Stimulated activated CD4-positive, alpha-beta T cell treated with anti-CD3 and anti-CD28 coated beads, Interleukin-4, amount 100 ng/mL, for 48 hours (primary cell): ENCODE data around the gene ATRN.
"Not testable (repeated sequence)": the region's sequence is repeated elsewhere in the genome, so short reads cannot be mapped to it uniquely, and the experiment has no call there.

Experiments used
- DNase-seq, 2 donors: peaks; one replicate each; pipeline ENCODE4 v3.0.0-alpha.2; 2020; ENCODE audit warnings: low read depth in 2 of 2

The ATRN gene

GRCh38 chr20:3470208-3470626 lies 601 bp upstream of the ATRN start:
- DNase-seq = no peak

GRCh38 chr20:3471397-3472021 lies 691 bp downstream of the ATRN start:
- DNase-seq = no peak

DNA sequence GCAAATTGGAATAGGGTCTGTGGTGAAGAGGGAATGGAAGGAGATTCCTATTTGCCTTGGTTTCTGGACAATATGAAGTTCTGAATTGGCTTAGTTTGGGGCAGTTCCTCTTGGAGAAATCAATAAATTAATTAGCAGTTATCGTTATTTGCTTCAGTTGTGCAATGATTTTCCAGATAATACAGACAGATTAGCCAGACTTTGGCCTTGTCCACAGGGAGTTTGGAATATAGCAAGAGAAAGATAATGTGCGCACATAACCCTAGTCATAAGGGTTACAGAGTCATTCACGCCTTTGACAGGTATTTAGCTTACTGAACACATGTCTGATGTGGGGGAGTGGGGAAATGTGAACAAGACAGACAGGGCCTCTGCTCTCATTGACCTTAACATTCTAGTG lies 1.3 kb downstream of the ATRN start:
- no peak for DNase-seq

- DNase-seq = no peak
Measured at GRCh38 chr20:3473324-3473723, 2.5 kb downstream of the ATRN start.

DNA sequence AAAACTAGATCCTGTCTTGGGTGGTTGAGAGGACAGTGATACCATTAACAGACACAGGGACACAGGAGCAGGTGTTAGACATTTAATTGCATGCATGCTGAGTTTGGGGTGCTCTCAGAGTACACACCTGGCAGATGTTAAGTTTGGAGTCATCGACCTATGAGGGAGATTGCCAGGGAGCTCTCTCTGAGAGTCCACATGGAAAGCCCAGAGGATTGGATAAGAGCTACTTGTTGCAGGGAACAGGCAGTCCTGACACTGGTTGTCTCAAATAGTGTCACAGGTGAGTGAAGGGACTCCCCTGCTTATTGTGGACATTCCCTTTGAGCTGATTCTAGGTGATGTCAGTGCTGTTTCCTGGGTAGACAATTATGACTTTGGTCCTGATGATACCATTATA lies 3.1 kb downstream of the ATRN start:
- no peak for DNase-seq

GRCh38 chr20:3477003-3477860 lies 6.4 kb downstream of the ATRN start:
- DNase-seq = not testable (repeated sequence)

- no peak for DNase-seq
Measured at GRCh38 chr20:3477861-3478544, 7.2 kb downstream of the ATRN start.

- no peak for DNase-seq
Measured at GRCh38 chr20:3479025-3479424, 8.2 kb downstream of the ATRN start.

DNA sequence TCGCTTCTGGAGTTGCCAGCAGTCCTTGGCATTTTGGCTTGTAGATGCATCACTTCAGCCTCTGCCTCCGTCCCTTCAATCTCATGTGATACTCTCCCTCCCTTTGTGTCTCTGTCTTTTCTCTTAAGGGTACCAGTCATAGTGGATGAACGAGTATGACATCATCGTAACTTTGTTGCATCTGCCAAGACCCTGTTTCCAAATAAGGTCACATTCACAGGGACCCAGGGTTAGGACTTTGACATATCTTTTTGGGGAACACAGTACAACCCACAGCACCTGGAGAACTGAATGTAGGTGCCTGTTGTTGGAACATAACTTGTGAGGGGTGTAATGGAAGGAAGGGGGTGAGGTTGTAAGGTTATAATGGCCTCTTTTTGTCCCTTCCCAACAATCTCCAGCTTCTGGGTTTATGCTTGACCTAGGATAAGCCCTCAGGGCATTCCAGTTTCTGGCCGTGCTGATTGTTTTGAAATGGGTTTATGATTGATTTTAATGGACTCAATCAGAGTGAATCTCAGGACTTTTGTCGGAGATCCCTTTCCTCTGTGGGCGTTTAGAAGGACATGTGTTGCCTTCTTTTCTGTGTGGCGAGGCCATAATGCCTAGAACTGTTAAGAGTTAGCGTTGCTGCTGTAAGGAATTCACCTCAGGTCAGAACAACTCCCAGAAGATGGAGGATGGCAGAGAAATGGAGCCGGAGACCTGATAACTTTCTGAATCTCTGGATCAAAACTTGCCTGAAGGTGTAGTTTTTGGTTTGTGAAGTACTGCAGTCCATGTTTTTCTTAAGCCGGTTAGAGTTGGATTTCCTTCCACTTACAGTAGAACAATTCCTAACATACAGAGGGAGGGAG lies 9.2 kb downstream of the ATRN start:
- no peak for DNase-seq

- no peak for DNase-seq
Measured at GRCh38 chr20:3483309-3483708, 12.5 kb downstream of the ATRN start.

DNA sequence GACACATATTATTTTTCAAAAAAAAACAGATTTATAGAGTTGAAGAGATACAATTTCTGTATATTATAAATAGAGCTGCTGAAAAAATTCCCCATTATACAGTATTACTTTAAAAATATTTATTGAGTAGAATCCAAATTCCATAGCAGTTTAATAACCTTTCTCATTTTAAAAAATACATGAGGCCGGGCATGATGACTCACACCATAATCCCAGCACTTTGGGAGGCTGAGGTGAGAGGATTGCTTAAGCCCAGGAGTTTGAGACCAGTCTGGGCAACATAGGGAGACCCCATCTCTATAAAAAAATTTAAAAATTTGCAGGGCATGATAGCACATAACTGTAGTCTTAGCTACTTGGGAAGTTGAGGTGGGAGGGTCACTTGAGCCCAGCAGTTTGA lies 13.0 kb downstream of the ATRN start:
- DNase-seq = no peak

DNA sequence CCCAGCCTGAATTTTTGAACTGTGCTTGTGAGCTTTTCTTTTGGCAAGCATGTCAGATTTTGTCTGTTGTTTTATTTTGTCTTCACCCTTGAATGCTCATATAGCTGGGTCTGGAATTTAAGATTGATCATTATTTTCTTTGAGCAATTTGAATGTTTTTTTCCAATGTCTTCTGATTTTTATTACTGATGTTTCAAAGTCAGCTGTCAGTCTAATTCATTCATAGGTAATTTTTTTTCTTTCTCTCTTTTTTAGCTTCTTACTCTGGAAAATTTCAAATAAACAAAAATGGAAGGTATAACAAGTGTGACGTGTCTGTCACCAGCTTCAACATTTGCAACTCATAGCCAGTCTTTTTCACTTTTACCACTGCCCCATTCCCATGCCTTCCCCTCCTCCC lies 15.1 kb downstream of the ATRN start:
- no peak for DNase-seq

GRCh38 chr20:3486850-3487249 lies 16.0 kb downstream of the ATRN start:
- DNase-seq = no peak

GRCh38 chr20:3492669-3493068 lies 21.9 kb downstream of the ATRN start:
- no peak for DNase-seq

GRCh38 chr20:3494218-3494617 lies 23.4 kb downstream of the ATRN start:
- DNase-seq = no peak

DNA sequence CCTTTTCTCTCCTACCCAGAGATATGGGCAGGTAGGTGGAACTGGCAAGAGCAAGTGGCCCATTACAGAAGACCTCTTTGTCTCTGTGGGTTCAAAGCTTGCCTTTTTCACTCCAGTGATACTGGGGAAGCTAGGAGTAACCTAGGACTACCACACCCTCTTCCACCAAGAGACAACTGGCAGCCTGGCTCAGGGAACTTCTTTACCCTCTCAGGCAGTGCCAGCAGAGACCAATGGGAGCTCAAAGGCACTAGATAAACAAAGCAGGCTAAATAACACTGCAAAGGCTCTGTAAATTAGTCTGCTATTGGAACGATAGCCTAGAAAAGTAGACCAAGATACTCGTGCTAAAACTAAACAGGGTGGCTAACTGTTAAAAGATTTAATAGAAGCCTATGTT lies 32.1 kb downstream of the ATRN start:
- no peak for DNase-seq

- DNase-seq = no peak
Measured at GRCh38 chr20:3505148-3505547, 34.3 kb downstream of the ATRN start.

DNA sequence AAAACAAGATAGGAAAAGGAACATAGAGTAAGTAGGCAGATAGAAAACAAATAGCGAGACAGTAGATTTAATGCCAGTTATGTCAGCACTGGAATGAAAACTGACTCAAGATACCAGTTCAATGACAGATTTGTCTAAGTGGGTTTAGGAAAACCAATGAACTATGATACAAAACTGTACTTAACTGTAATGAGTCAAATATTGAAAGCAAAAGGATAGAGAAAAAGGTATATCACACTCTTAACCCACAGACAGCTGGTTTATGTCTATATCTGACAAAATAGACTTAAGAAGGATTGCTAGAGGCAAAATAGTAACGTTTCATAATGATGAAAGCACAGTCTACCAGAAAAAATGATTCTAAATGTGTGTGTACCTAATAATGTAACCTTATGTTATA lies 38.2 kb downstream of the ATRN start:
- DNase-seq = no peak

DNA sequence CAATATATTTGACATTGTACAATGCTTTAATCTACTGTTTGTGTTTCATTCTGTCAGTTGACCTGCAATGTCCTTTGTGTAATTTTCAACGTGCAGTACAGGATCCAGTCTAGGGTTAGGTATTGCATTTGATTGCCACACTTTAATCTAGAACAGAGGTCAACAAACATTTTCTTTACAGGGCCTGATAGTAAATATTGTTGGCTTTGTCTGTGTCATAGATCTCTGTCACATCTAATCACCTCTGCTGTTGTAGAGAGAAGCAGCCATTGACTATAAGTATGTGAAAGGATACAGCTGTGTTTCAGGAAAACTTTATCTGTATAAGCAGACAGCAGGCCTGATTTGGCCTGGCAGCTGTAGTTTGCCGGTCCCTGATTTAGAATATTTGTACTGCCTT lies 39.3 kb downstream of the ATRN start:
- DNase-seq = no peak

DNA sequence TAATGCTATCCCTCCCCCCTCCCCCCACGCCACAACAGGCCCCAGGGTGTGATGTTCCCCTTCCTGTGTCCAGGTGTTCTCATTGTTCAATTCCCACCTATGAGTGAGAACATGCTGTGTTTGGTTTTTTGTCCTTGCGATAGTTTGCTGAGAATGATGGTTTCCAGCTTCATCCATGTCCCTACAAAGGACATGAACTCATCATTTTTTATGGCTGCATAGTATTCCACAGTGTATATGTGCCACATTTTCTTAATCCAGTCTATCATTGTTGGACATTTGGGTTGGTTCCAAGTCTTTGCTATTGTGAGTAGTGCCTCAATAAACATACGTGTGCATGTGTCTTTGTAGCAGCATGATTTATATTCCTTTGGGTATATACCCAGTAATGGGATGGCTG lies 41.4 kb downstream of the ATRN start:
- DNase-seq = not testable (repeated sequence)

DNA sequence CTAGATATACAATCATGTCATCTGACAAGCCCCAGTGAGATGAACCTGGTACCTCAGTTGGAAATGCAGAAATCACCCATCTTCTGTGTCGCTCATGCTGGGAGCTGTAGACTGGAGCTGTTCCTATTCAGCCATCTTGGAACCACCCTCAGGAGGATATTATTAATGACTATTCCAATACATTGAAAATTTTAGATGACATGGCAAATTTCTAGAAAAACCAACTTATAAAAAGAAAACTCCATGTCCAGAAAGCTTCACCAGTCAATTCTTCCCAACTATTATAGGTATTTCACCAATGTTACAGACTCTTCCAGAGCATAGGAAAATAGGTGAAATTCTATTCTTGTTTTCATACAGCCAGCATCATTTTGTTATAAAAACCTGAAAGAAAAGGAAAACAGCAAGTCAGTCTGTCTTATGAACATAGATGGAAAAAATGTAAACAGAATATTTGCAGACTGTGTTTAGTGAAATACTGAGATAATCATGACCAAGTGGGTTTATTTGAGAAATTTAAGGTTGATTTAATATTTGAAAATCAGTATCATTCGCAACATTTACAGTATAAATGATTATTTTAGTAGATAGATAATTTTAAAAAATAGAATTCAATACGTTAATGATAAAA lies 43.3 kb downstream of the ATRN start:
- DNase-seq = no peak
